HT-29 (cell line): ENCODE data around the gene PTX3. TPM values are rescaled to one million over a fixed set of nuclear protein-coding genes. Genes with fewer than 3 reads are reported as not detected.
A peak's percentile ranks its signal among the peaks of the same experiment; 100 is the strongest.

Source experiments
- DNase-seq: peaks from one replicate; pipeline ENCODE4 v3.0.0-alpha.2; 2015; ENCODE audit warnings: low spot score
- total RNA-seq: library from RNA; depleted of rRNA; stranded (reverse); fragments of >200 nt; shearing (Covaris generic); gene quantifications from 2 replicates; pipeline ENCODE4 v1.2.3, GENCODE V29; 2014; rRNA removed

PTX3 gene
- total RNA-seq: not detected in 2 replicates

- DNase-seq: no peak
Measured at GRCh38 chr3:157436583-157437291, at the start of gene PTX3. PTX3 (plus strand) TSS chr3:157436850; CDS start chr3:157436934, 84 bp downstream.

GRCh38 chr3:157387708-157388435 is 48.8 kb upstream of the PTX3 start:
- DNase-seq: no peak

GRCh38 chr3:157388976-157389375 is 47.7 kb upstream of the PTX3 start:
- DNase-seq: no peak

GRCh38 chr3:157390713-157391515 is 45.7 kb upstream of the PTX3 start:
- no peak for DNase-seq

GRCh38 chr3:157392104-157392503 is 44.5 kb upstream of the PTX3 start:
- no peak for DNase-seq

- DNase-seq: no peak
Measured at GRCh38 chr3:157393113-157393512, 43.5 kb upstream of the PTX3 start.

- DNase-seq: no peak
Measured at GRCh38 chr3:157394411-157394810, 42.2 kb upstream of the PTX3 start.

GRCh38 chr3:157398598-157398997 is 38.1 kb upstream of the PTX3 start:
- DNase-seq: no peak

- no peak for DNase-seq
Measured at GRCh38 chr3:157404381-157404780, 32.3 kb upstream of the PTX3 start.

- no peak for DNase-seq
Measured at GRCh38 chr3:157405457-157405856, 31.2 kb upstream of the PTX3 start.

GRCh38 chr3:157406394-157406793 is 30.3 kb upstream of the PTX3 start:
- no peak for DNase-seq

GRCh38 chr3:157407769-157408168 is 28.9 kb upstream of the PTX3 start:
- DNase-seq: no peak

- DNase-seq: peak; percentile 6
Measured at GRCh38 chr3:157408499-157409149, 28.0 kb upstream of the PTX3 start.

- DNase-seq: no peak
Measured at GRCh38 chr3:157409516-157409915, 27.1 kb upstream of the PTX3 start.

GRCh38 chr3:157410945-157411344 is 25.7 kb upstream of the PTX3 start:
- DNase-seq: no peak

- no peak for DNase-seq
Measured at GRCh38 chr3:157412323-157412855, 24.3 kb upstream of the PTX3 start.

GRCh38 chr3:157414861-157415260 is 21.8 kb upstream of the PTX3 start:
- no peak for DNase-seq

- no peak for DNase-seq
Measured at GRCh38 chr3:157416347-157417087, 20.1 kb upstream of the PTX3 start.

GRCh38 chr3:157417247-157417646 is 19.4 kb upstream of the PTX3 start:
- no peak for DNase-seq

- no peak for DNase-seq
Measured at GRCh38 chr3:157418104-157418503, 18.5 kb upstream of the PTX3 start.
